ENCODE measurements around the gene RGS7BP. TPM values are rescaled to one million over a fixed set of nuclear protein-coding genes. Genes with fewer than 3 reads are reported as not detected.

RGS7BP gene
- total RNA-seq, 1 experiment from 2014 or later: 0.33 TPM

DNA sequence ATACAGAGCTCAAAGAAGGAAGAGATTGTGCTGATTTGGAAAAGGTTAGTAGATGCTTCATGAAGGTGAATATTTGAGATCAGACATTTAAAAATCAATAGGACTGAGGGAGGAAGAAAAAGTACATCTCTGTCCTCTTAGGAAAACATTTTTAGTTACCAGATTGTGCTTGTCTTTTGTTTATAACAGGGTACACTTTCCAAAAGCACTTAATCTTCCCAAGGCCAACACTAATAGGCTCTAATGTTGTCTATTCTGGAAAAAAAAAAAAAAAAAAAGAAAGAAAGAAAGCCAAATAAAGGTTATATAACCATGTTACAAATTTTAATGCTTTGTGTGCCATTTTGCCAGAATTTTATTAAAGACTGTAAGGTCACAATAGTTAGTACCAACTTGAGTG lies 139.0 kb downstream of the RGS7BP start:
- Mint-ChIP-seq H3K27ac (no peak overlapping the region), H3K9me3 (peaks cover 0 to 5% of the 10 kb centered on the region in 2 experiments; a peak in 2 of 5 replicates), H3K27me3 (ENCODE audit: low read depth) (no peaks in the 10 kb centered on the region), H3K36me3 (ENCODE audit: insufficient read depth in 1 of 3, low read depth in 3 of 3) (peaks cover 0 to 3% (median under 1%) of the 10 kb centered on the region in 3 experiments; a peak in 5 of 7 replicates), H3K4me3 (no peak overlapping the region), H3K4me1 (peaks cover 17 to 19% of the 10 kb centered on the region in 2 experiments)
- no peak overlapping the region for H3K56ac ChIP-seq (ENCODE audit: insufficient read length, low read depth, low read length)
- H3K79me1 ChIP-seq (ENCODE audit: insufficient read depth, low read depth, low read length, poor library complexity, severe bottlenecking): no peaks in the 10 kb centered on the region
- no peak overlapping the region for H3K14ac ChIP-seq (ENCODE audit: insufficient read depth, low read length)
- no peak overlapping the region for H2BK20ac ChIP-seq (ENCODE audit: low read depth, low read length, poor library complexity, severe bottlenecking)
- no peak overlapping the region for H3K18ac ChIP-seq (ENCODE audit: insufficient read length, low read depth, low read length)
- no peaks in the 10 kb centered on the region for H4K20me1 ChIP-seq (ENCODE audit: control insufficient read depth, insufficient read depth, insufficient read length)
- no peaks in the 10 kb centered on the region for H3K79me2 ChIP-seq (ENCODE audit: insufficient read depth, low read length)
- H3K4me2 ChIP-seq (ENCODE audit: insufficient read depth, insufficient read length, low read length): no peak overlapping the region
- DNase-seq: no peak
- H3K9ac ChIP-seq (ENCODE audit: extremely low read depth, insufficient read length, low read length): no peak overlapping the region
- H4K5ac ChIP-seq (ENCODE audit: insufficient read length, low read depth, low read length): no peak overlapping the region
- no peak overlapping the region for H2BK15ac ChIP-seq (ENCODE audit: low read depth, low read length)
- no peaks in the 10 kb centered on the region for H3K23me2 ChIP-seq (ENCODE audit: insufficient read length, low read depth, low read length, poor library complexity, severe bottlenecking)
- H2AFZ ChIP-seq (ENCODE audit: low read length): no peak overlapping the region
- no peak overlapping the region for H3T11ph ChIP-seq (ENCODE audit: low read length)
- no peaks in the 10 kb centered on the region; the same call in 1 of the 2 replicates for H3K4me1 ChIP-seq (ENCODE audit: insufficient read depth, low read length)
- no peak overlapping the region for H2AK5ac ChIP-seq (ENCODE audit: insufficient read length, low read length)
- no peak overlapping the region for H4K8ac ChIP-seq (replicated peaks; ENCODE audit: insufficient read length, low read depth, low read length)
- H2BK120ac ChIP-seq (ENCODE audit: low read depth, low read length, poor library complexity, severe bottlenecking): no peak overlapping the region
- no peak overlapping the region for H2BK12ac ChIP-seq (ENCODE audit: insufficient read length, low read depth, low read length)
- no peaks in the 10 kb centered on the region for H3K27me3 ChIP-seq (ENCODE audit: insufficient read depth, low read length)
- H4K91ac ChIP-seq (ENCODE audit: insufficient read length, low read depth, low read length): no peak overlapping the region
- H2BK5ac ChIP-seq (ENCODE audit: insufficient read length, low read length): no peak overlapping the region
- H3K23ac ChIP-seq (ENCODE audit: insufficient read length, low read depth, low read length): no peak overlapping the region
- TF ChIP-seq CTCF (conservative IDR thresholded peaks at IDR 0.05): no peak
- H3K9me3 ChIP-seq (ENCODE audit: control insufficient read depth, low read depth, low read length): no peaks in the 10 kb centered on the region
- no peak overlapping the region for H3K27ac ChIP-seq (ENCODE audit: insufficient read length, low read depth, low read length)
- no peak overlapping the region for H3K4ac ChIP-seq (ENCODE audit: low read depth, low read length)

Measured in H9 (cell line).